ENCODE measurements around the gene RIPOR1.

GRCh38 chr16:67509016-67509415, 19.6 kb upstream of the RIPOR1 start:
- no peak for TF ChIP-seq CTCF (IDR thresholded peaks at IDR 0.05; ENCODE audit: low read depth, low read length, poor library complexity, severe bottlenecking)
- TF ChIP-seq EZH2phosphoT487 (IDR thresholded peaks at IDR 0.05; ENCODE audit: borderline replicate concordance, low read length) = no peak
